Ovary (tissue), 3 donors: Measurements from ENCODE around the gene SHISA9.

Source experiments
- EP300 ChIP-seq: sonication (generic); formaldehyde crosslinking; IDR thresholded peaks from one replicate; pipeline ENCODE4 v1.6.1; 2017; ENCODE audit warnings: antibody characterized with exemption
- TF ChIP-seq, protein P1 (sequence below), 3 donors: fragments of 450-650 bp in 2 of 3; fragments of 200-600 bp in 1 of 3; IDR thresholded peaks; one replicate each; pipeline versions ENCODE4 v1.5.1 to v1.8.0; 2016 to 2022; ENCODE audit warnings: antibody characterized with exemption in 3 of 3, mild to moderate bottlenecking in 1 of 3
- donor health status: DM: no; HTN: no; CAD: no.

DNA sequence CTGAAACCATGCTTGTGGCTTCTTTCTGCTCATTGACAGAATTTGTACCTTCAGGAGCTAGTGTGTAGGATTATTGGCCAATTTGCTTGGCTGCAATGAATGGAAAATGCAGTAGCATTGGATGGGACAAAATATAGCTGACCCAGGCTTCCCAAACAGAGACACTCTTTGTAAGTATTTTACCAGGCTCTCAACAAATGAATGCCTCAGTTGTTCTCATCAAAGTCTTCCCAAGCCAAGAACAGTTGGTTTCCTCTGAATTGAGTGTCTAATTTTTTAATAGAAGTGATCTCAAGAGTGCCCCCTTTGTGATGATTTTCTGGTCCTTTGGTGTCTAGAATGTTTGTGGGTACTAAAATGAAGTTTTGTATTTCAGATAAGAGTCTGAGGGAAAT lies 140.9 kb downstream of the SHISA9 start:
- no peak for TF ChIP-seq EP300
- TF ChIP-seq, protein P1, sequence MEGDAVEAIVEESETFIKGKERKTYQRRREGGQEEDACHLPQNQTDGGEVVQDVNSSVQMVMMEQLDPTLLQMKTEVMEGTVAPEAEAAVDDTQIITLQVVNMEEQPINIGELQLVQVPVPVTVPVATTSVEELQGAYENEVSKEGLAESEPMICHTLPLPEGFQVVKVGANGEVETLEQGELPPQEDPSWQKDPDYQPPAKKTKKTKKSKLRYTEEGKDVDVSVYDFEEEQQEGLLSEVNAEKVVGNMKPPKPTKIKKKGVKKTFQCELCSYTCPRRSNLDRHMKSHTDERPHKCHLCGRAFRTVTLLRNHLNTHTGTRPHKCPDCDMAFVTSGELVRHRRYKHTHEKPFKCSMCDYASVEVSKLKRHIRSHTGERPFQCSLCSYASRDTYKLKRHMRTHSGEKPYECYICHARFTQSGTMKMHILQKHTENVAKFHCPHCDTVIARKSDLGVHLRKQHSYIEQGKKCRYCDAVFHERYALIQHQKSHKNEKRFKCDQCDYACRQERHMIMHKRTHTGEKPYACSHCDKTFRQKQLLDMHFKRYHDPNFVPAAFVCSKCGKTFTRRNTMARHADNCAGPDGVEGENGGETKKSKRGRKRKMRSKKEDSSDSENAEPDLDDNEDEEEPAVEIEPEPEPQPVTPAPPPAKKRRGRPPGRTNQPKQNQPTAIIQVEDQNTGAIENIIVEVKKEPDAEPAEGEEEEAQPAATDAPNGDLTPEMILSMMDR (IDR thresholded peaks at IDR 0.05) = no peak
